Fibroblast of skin of abdomen (primary cell): Measurements from ENCODE around the gene DNASE2B.
"Not testable (repeated sequence)": the region's sequence is repeated elsewhere in the genome, so short reads cannot be mapped to it uniquely, and the experiment has no call there.

Source experiments
- DNase-seq: peaks from one replicate; pipeline ENCODE4 v3.0.0-alpha.2; 2013

The DNASE2B gene

GRCh38 chr1:84415396-84415795 is 17.1 kb downstream of the DNASE2B start:
- peak; percentile 7 for DNase-seq

- no peak for DNase-seq
Measured at GRCh38 chr1:84422909-84423308, 24.6 kb downstream of the DNASE2B start.

GRCh38 chr1:84424513-84425149 is 26.3 kb downstream of the DNASE2B start:
- no peak for DNase-seq

- DNase-seq = no peak
Measured at GRCh38 chr1:84425150-84425896, 27.0 kb downstream of the DNASE2B start.

- DNase-seq = no peak
Measured at GRCh38 chr1:84426376-84426775, 28.1 kb downstream of the DNASE2B start.

GRCh38 chr1:84427250-84428188 is 29.2 kb downstream of the DNASE2B start:
- DNase-seq = no peak

- no peak for DNase-seq
Measured at GRCh38 chr1:84428235-84428634, 30.0 kb downstream of the DNASE2B start.

GRCh38 chr1:84429231-84429630 is 30.9 kb downstream of the DNASE2B start:
- DNase-seq = no peak

GRCh38 chr1:84430546-84430945 is 32.3 kb downstream of the DNASE2B start:
- DNase-seq = no peak

GRCh38 chr1:84433258-84434080 is 35.2 kb downstream of the DNASE2B start:
- peak; percentile 67 for DNase-seq

GRCh38 chr1:84434081-84434769 is 35.9 kb downstream of the DNASE2B start:
- DNase-seq = no peak

GRCh38 chr1:84434801-84435549 is 36.7 kb downstream of the DNASE2B start:
- DNase-seq = no peak

GRCh38 chr1:84436876-84437655 is 38.8 kb downstream of the DNASE2B start:
- DNase-seq = no peak

GRCh38 chr1:84442256-84442655 is 44.0 kb downstream of the DNASE2B start:
- DNase-seq = peak; percentile 91

- not testable (repeated sequence) for DNase-seq
Measured at GRCh38 chr1:84442747-84443646, 44.7 kb downstream of the DNASE2B start.

- DNase-seq = not testable (repeated sequence)
Measured at GRCh38 chr1:84448704-84449103, 50.4 kb downstream of the DNASE2B start.

GRCh38 chr1:84450910-84451309 is 52.6 kb downstream of the DNASE2B start:
- no peak for DNase-seq

GRCh38 chr1:84452436-84452835 is 54.2 kb downstream of the DNASE2B start:
- no peak for DNase-seq

GRCh38 chr1:84462118-84462517 is 63.8 kb downstream of the DNASE2B start:
- DNase-seq = no peak
